H1 (cell line): Measurements from ENCODE around the gene SLC9A5. TPM values are rescaled to one million over a fixed set of nuclear protein-coding genes. Genes with fewer than 3 reads are reported as not detected.

Experiments
- CTCF ChIA-PET: fragments of 300-600 bp; sonication (Branson Sonifier 250); formaldehyde crosslinking; loops from one replicate; lab custom pipeline; 2021; ENCODE audit not compliant: partially characterized antibody; lab: Charles Lee
- POLR2A ChIA-PET: fragments of 300-600 bp; sonication (Branson Sonifier 250); formaldehyde crosslinking; loops from one replicate; lab custom pipeline; 2021; ENCODE audit warnings: inconsistent platforms; ENCODE audit not compliant: partially characterized antibody; lab: Charles Lee
- DNase-seq, 2 experiments: peaks; one replicate each; pipeline versions ENCODE4 v3.0.0 to v3.0.0-alpha.2; 2010 to 2022; ENCODE audit warnings: low spot score in 2 of 2, low read depth in 1 of 2, mixed read lengths in 1 of 2
- FAIRE-seq: peaks from 2 replicates; lab custom pipeline; 2011; peaks lifted over from hg19 to GRCh38; lab: Jason Lieb, UNC
- H2AFZ ChIP-seq: 2 replicates; pipeline ENCODE4 v1.8.1; 2012; ENCODE audit warnings: low read length, inconsistent platforms
- H2AK5ac ChIP-seq: 2 replicates; pipeline ENCODE4 v1.6.1; 2013; ENCODE audit warnings: low read depth, low read length
- H2BK120ac ChIP-seq: replicated peaks from 2 replicates; pipeline ENCODE3; 2013; ENCODE audit warnings: low read depth, low read length, inconsistent platforms
- H2BK12ac ChIP-seq: 2 replicates; pipeline ENCODE4 v1.6.1; 2013; ENCODE audit warnings: low read depth, low read length
- H2BK15ac ChIP-seq: 2 replicates; pipeline ENCODE4 v1.6.1; 2013; ENCODE audit warnings: low read length
- H2BK20ac ChIP-seq: 2 replicates; pipeline ENCODE4 v1.6.1; 2013; ENCODE audit warnings: low read length
- H2BK5ac ChIP-seq: 2 replicates; pipeline ENCODE4 v1.6.1; 2013; ENCODE audit warnings: low read depth, low read length
- H3K14ac ChIP-seq: 2 replicates; pipeline ENCODE4 v1.6.1; 2013; ENCODE audit warnings: inconsistent platforms; ENCODE audit not compliant: insufficient read length
- H3K18ac ChIP-seq: 2 replicates; pipeline ENCODE4 v1.6.1; 2013; ENCODE audit warnings: low read length; ENCODE audit errors: extremely low read depth
- H3K23ac ChIP-seq: 2 replicates; pipeline ENCODE4 v1.6.1; 2013; ENCODE audit warnings: inconsistent platforms; ENCODE audit not compliant: insufficient read length
- H3K23me2 ChIP-seq: 2 replicates; pipeline ENCODE4 v1.6.1; 2013; ENCODE audit warnings: low read depth, low read length
- H3K27ac ChIP-seq: 2 replicates; pipeline ENCODE4 v1.6.1; 2011; ENCODE audit warnings: low read depth, low read length, inconsistent platforms
- H3K27me3 ChIP-seq, 4 experiments: replicated peaks in 1 of 4; 1 replicate in 1 of 4; 2 replicates in 3 of 4; pipeline versions ENCODE4 v1.6.1 to v1.8.1; 2011 to 2013; ENCODE audit warnings: low read length in 3 of 4, mild to moderate bottlenecking in 3 of 4, inconsistent platforms in 2 of 4, mixed read lengths in 2 of 4, moderate library complexity in 1 of 4; ENCODE audit not compliant: control insufficient read depth in 3 of 4, insufficient read depth in 3 of 4; ENCODE audit errors: extremely low read depth in 1 of 4
- H3K36me3 ChIP-seq, 4 experiments: 2 replicates each; pipeline versions ENCODE4 v1.6.1 to v1.8.1; 2011 to 2013; ENCODE audit warnings: mild to moderate bottlenecking in 4 of 4, low read length in 3 of 4, moderate library complexity in 2 of 4, control low read depth in 1 of 4, inconsistent platforms in 1 of 4; ENCODE audit not compliant: insufficient read depth in 4 of 4, control insufficient read depth in 2 of 4
- H3K4ac ChIP-seq: replicated peaks from 2 replicates; pipeline ENCODE3; 2013; ENCODE audit warnings: low read length, low read depth, mixed read lengths, inconsistent platforms; ENCODE audit not compliant: insufficient read length
- H3K4me1 ChIP-seq, 4 experiments: replicated peaks in 1 of 4; 1 replicate in 1 of 4; 2 replicates in 3 of 4; pipeline versions ENCODE4 v1.6.1 to v1.8.1; 2011 to 2013; ENCODE audit warnings: low read length in 3 of 4, inconsistent platforms in 2 of 4, mixed read lengths in 1 of 4; ENCODE audit not compliant: insufficient read depth in 4 of 4, control insufficient read depth in 3 of 4
- H3K4me2 ChIP-seq, 2 experiments: 2 replicates each; pipeline versions ENCODE4 v1.6.1 to v1.8.1; 2011 to 2013; ENCODE audit warnings: low read depth in 2 of 2, low read length in 2 of 2, control low read depth in 1 of 2, inconsistent platforms in 1 of 2, mild to moderate bottlenecking in 1 of 2; ENCODE audit not compliant: insufficient read depth in 1 of 2
- H3K4me3 ChIP-seq, 4 experiments: fragments of 200-600, 300-600 bp in 1 of 4; sonication (generic), shearing (Covaris generic), sonication (Bioruptor Twin) in 1 of 4; 2 replicates each; pipeline versions ENCODE4 v1.5.1 to v1.8.1; 2011 to 2016; ENCODE audit warnings: low read length in 4 of 4, low read depth in 3 of 4, control low read depth in 2 of 4, inconsistent platforms in 2 of 4, mild to moderate bottlenecking in 2 of 4, mixed read lengths in 1 of 4, moderate library complexity in 1 of 4; ENCODE audit not compliant: insufficient read depth in 2 of 4; ENCODE audit errors: extremely low read depth in 1 of 4
- H3K56ac ChIP-seq: replicated peaks from 2 replicates; pipeline ENCODE3; 2013; ENCODE audit warnings: low read depth, mild to moderate bottlenecking, mixed read lengths, low read length, inconsistent platforms; ENCODE audit not compliant: insufficient read length
- H3K79me1 ChIP-seq: 2 replicates; pipeline ENCODE4 v1.6.1; 2013; ENCODE audit warnings: low read depth, low read length, control low read depth
- H3K79me2 ChIP-seq, 2 experiments: 2 replicates each; pipeline versions ENCODE4 v1.6.1 to v1.8.1; 2012 to 2013; ENCODE audit warnings: low read length in 2 of 2, mild to moderate bottlenecking in 2 of 2, inconsistent platforms in 1 of 2; ENCODE audit not compliant: insufficient read depth in 2 of 2, control insufficient read depth in 1 of 2
- H3K9ac ChIP-seq, 4 experiments: replicated peaks in 1 of 4; 1 replicate in 1 of 4; 2 replicates in 3 of 4; pipeline versions ENCODE4 v1.6.1 to v1.8.1; 2011 to 2013; ENCODE audit warnings: low read depth in 3 of 4, low read length in 3 of 4, control low read depth in 2 of 4, mild to moderate bottlenecking in 2 of 4, moderate library complexity in 2 of 4, inconsistent platforms in 1 of 4; ENCODE audit errors: extremely low read depth in 1 of 4
- H3K9me3 ChIP-seq, 2 experiments: 2 replicates each; pipeline versions ENCODE4 v1.6.1 to v1.8.1; 2012 to 2013; ENCODE audit warnings: mild to moderate bottlenecking in 2 of 2, moderate library complexity in 2 of 2, control low read depth in 1 of 2, inconsistent platforms in 1 of 2, low read depth in 1 of 2, low read length in 1 of 2, mixed read lengths in 1 of 2; ENCODE audit not compliant: insufficient read depth in 2 of 2
- H4K20me1 ChIP-seq, 2 experiments: replicated peaks in 1 of 2; 2 replicates each; pipeline versions ENCODE3 to v1.8.1; 2011 to 2013; ENCODE audit warnings: inconsistent platforms in 2 of 2, low read length in 2 of 2, mild to moderate bottlenecking in 1 of 2; ENCODE audit not compliant: insufficient read depth in 2 of 2, control insufficient read depth in 1 of 2
- H4K5ac ChIP-seq: 2 replicates; pipeline ENCODE4 v1.6.1; 2013; ENCODE audit warnings: low read length, low read depth, mixed read lengths, inconsistent platforms; ENCODE audit not compliant: insufficient read length
- H4K8ac ChIP-seq: 2 replicates; pipeline ENCODE4 v1.8.0; 2013; ENCODE audit warnings: mild to moderate bottlenecking, moderate library complexity, low read length, inconsistent platforms; ENCODE audit not compliant: insufficient read depth; ENCODE audit errors: extremely low read depth
- H4K91ac ChIP-seq: replicated peaks from 2 replicates; pipeline ENCODE3; 2013; ENCODE audit warnings: low read length, mixed read lengths, inconsistent platforms; ENCODE audit not compliant: insufficient read length
- CBX5 ChIP-seq: fragments of 300-800, 300-1000 bp; sonication (generic); IDR thresholded peaks from 2 replicates; pipeline ENCODE4 v1.7.1; 2016; ENCODE audit warnings: antibody characterized with exemption, low read length, low read depth
- CTBP2 ChIP-seq: IDR thresholded peaks from 2 replicates; pipeline ENCODE4 v1.7.0; 2011; ENCODE audit warnings: borderline replicate concordance, mild to moderate bottlenecking, moderate library complexity, mixed read lengths, low read length; ENCODE audit not compliant: insufficient read depth, insufficient read length
- EP300 ChIP-seq, 2 experiments: IDR thresholded peaks; 1 replicate in 1 of 2; 2 replicates in 1 of 2; pipeline ENCODE4 v1.6.1; 2011 to 2012; ENCODE audit warnings: low read depth in 2 of 2, low read length in 2 of 2, mild to moderate bottlenecking in 2 of 2, borderline replicate concordance in 1 of 2, inconsistent platforms in 1 of 2, moderate library complexity in 1 of 2
- NANOG ChIP-seq: IDR thresholded peaks from 2 replicates; pipeline ENCODE4 v1.6.1; 2011; ENCODE audit warnings: low read length, low read depth, mild to moderate bottlenecking, inconsistent platforms; ENCODE audit not compliant: insufficient read depth, poor library complexity, severe bottlenecking
- PHF8 ChIP-seq: fragments of 200-600 bp; sonication (generic); conservative IDR thresholded peaks from 2 replicates; pipeline ENCODE4 v1.7.1; 2012; ENCODE audit warnings: low read depth, mild to moderate bottlenecking, inconsistent platforms, low read length, moderate library complexity
- POLR2A ChIP-seq, 2 experiments: IDR thresholded peaks; 1 replicate in 1 of 2; 2 replicates in 1 of 2; pipeline ENCODE4 v1.6.1; 2011; ENCODE audit warnings: low read depth in 2 of 2, low read length in 2 of 2, mild to moderate bottlenecking in 2 of 2; ENCODE audit errors: control extremely low read depth in 1 of 2
- RBBP5 ChIP-seq: IDR thresholded peaks from 2 replicates; pipeline ENCODE4 v1.7.1; 2012; ENCODE audit warnings: low read depth, mild to moderate bottlenecking, inconsistent platforms, low read length, moderate library complexity, borderline replicate concordance
- TAF7 ChIP-seq: optimal IDR thresholded peaks from 2 replicates; pipeline ENCODE3; 2011; ENCODE audit warnings: low read depth, mild to moderate bottlenecking, inconsistent platforms, low read length, moderate library complexity, borderline replicate concordance
- WGBS, 2 experiments: shearing (Covaris generic) in 1 of 2; methylation state at CpG; one replicate each; pipeline versions ENCODE4 v1.1.6 to v1.1.7; 2013 to 2015; ENCODE audit warnings: low lambda C conversion rate in 2 of 2, mixed read lengths in 2 of 2, inconsistent platforms in 1 of 2, low coverage in 1 of 2, missing lambda C conversion rate in 1 of 2; ENCODE audit not compliant: insufficient replicate concordance in 2 of 2, insufficient coverage in 1 of 2, insufficient read length in 1 of 2; ENCODE audit errors: extremely low coverage in 1 of 2, missing lambda C conversion rate in 1 of 2; 5-methylcytosine and 5-hydroxymethylcytosine counted together
- polyA plus RNA-seq, 7 experiments: library from polyadenylated mRNA; depleted of rRNA in 3 of 7; stranded (reverse) in 5 of 7; unstranded in 2 of 7; fragments of >200 nt in 5 of 7; fragments of 200-250 nt in 2 of 7; gene quantifications; 1 replicate in 5 of 7; 2 replicates in 1 of 7; 4 replicates in 1 of 7; pipeline versions ENCODE4 v1.2.1 to v1.2.3, GENCODE V29; 2011 to 2013; ENCODE audit warnings: missing spikeins in 2 of 7, mixed read lengths in 2 of 7
- total RNA-seq: library from RNA; stranded (reverse); fragmentation: NEBNext Ultra II Directional; extraction: Animal tissue kit (Norgen Biotek cat#: 25700); gene quantifications from 2 replicates; pipeline ENCODE4 v1.2.1, GENCODE V29; 2021

SLC9A5 gene
- total and polyA plus RNA-seq, 2 of the 8 experiments (the other 6 are each of a cell fraction or from before 2014, with no cell fraction given), result 7.9 to 8.6 TPM

GRCh38 chr16:67209565-67209964, 39.2 kb upstream of the SLC9A5 start:
- no peak for FAIRE-seq
- no peak overlapping the region for H2BK20ac ChIP-seq
- DNase-seq, result no peak
- no peak overlapping the region for H3K23ac ChIP-seq
- no peak overlapping the region for H4K91ac ChIP-seq
- H2BK15ac ChIP-seq, result no peak overlapping the region
- no peak overlapping the region for H2AK5ac ChIP-seq
- no peak overlapping the region for H3K56ac ChIP-seq
- no peak overlapping the region for H3K14ac ChIP-seq
- H4K20me1 ChIP-seq, result no peaks in the 10 kb centered on the region
- no peak overlapping the region for H3K27ac ChIP-seq
- H3K27me3 ChIP-seq, result peaks cover 0 to 9% (median 6%) of the 10 kb centered on the region in 4 experiments; a peak in 4 of 7 replicates
- H3K9me3 ChIP-seq, result no peaks in the 10 kb centered on the region
- no peaks in the 10 kb centered on the region for H3K79me2 ChIP-seq
- no peaks in the 10 kb centered on the region for H3K36me3 ChIP-seq
- no peak overlapping the region for H3K4me2 ChIP-seq
- no peak overlapping the region for H4K5ac ChIP-seq
- no peak overlapping the region for H4K8ac ChIP-seq
- peaks cover 0 to 10% (median 1%) of the 10 kb centered on the region in 4 experiments; a peak in 2 of 7 replicates for H3K4me1 ChIP-seq
- no peak overlapping the region for H3K4me3 ChIP-seq
- 87% methylated on average over 8 of the region's 8 CpGs; no CpG with 5 or more reads in 1 of the 2 experiments for WGBS, 2 experiments
- H2AFZ ChIP-seq, result no peak overlapping the region
- H3K4ac ChIP-seq, result no peak overlapping the region
- H2BK120ac ChIP-seq, result no peak overlapping the region
- CTCF ChIA-PET, result interaction anchor here (0.9 to 8.9 kb wide), 5 partner anchors 8 to 258 kb away, joined by 4 to 111 read pairs (median 6); partner anchors contain the start of genes E2F4, ELMO3 and TMEM208
- H3K79me1 ChIP-seq, result no peaks in the 10 kb centered on the region
- H2BK5ac ChIP-seq, result no peak overlapping the region
- POLR2A ChIA-PET, result interaction anchor here (0.8 to 4.3 kb wide), 7 partner anchors 9 to 37 kb away, joined by 3 to 20 read pairs (median 4); partner anchors contain the start of genes FHOD1 and TMEM208
- H3K18ac ChIP-seq, result no peak overlapping the region
- no peaks in the 10 kb centered on the region for H3K23me2 ChIP-seq
- H3K9ac ChIP-seq, result no peak overlapping the region
- no peak overlapping the region for H2BK12ac ChIP-seq
- TF ChIP-seq CTBP2, result no peak
- TF ChIP-seq RBBP5, result no peak
- TF ChIP-seq PHF8, result no peak
- TF ChIP-seq NANOG, result no peak
- TF ChIP-seq EP300 (IDR thresholded peaks at IDR 0.05; ENCODE audit: borderline replicate concordance in 1 of 2, low read depth in 2 of 2, low read length in 2 of 2), result no peak
- TF ChIP-seq TAF7, result no peak
- TF ChIP-seq CBX5, result no peak
- no peak for TF ChIP-seq POLR2A (IDR thresholded peaks at IDR 0.05; ENCODE audit: control extremely low read depth in 1 of 2, low read depth in 2 of 2, low read length in 2 of 2)
